NCI-H774 (cell line): Measurements from ENCODE around the gene VIPR2.

Experiments used
- DNase-seq: peaks from one replicate; lab custom pipeline; 2025; lab: John Stamatoyannopoulos, UW

VIPR2 gene

GRCh38 chr7:159119851-159120539 is 24.7 kb downstream of the VIPR2 start:
- DNase-seq = no peak

GRCh38 chr7:159119026-159119741 is 25.5 kb downstream of the VIPR2 start:
- no peak for DNase-seq

GRCh38 chr7:159118623-159119022 is 26.0 kb downstream of the VIPR2 start:
- DNase-seq = no peak

GRCh38 chr7:159118197-159118595 is 26.5 kb downstream of the VIPR2 start:
- DNase-seq = no peak

- DNase-seq = no peak
Observed at GRCh38 chr7:159117366-159118196, 27.1 kb downstream of the VIPR2 start.

GRCh38 chr7:159116581-159117339 is 27.9 kb downstream of the VIPR2 start:
- no peak for DNase-seq

GRCh38 chr7:159115601-159116501 is 28.8 kb downstream of the VIPR2 start:
- no peak for DNase-seq

- no peak for DNase-seq
Observed at GRCh38 chr7:159114981-159115380, 29.7 kb downstream of the VIPR2 start.

- DNase-seq = no peak
Observed at GRCh38 chr7:159114096-159114495, 30.6 kb downstream of the VIPR2 start.

GRCh38 chr7:159113056-159113455 is 31.6 kb downstream of the VIPR2 start:
- DNase-seq = no peak

GRCh38 chr7:159112136-159113011 is 32.3 kb downstream of the VIPR2 start:
- DNase-seq = no peak

- DNase-seq = peak; percentile 2
Observed at GRCh38 chr7:159109653-159110035, 35.0 kb downstream of the VIPR2 start.

GRCh38 chr7:159108941-159109652 is 35.6 kb downstream of the VIPR2 start:
- DNase-seq = no peak

- DNase-seq = no peak
Observed at GRCh38 chr7:159108491-159108890, 36.2 kb downstream of the VIPR2 start.

GRCh38 chr7:159107161-159107892 is 37.3 kb downstream of the VIPR2 start:
- no peak for DNase-seq

- no peak for DNase-seq
Observed at GRCh38 chr7:159105832-159106811, 38.5 kb downstream of the VIPR2 start.

GRCh38 chr7:159105066-159105780 is 39.4 kb downstream of the VIPR2 start:
- DNase-seq = no peak
